ENCODE data around the gene DQX1. TPM values are rescaled to one million over a fixed set of nuclear protein-coding genes. Genes with fewer than 3 reads are reported as not detected.

The DQX1 gene
- total and polyA plus RNA-seq, 2 experiments from 2014 or later: 0.32 to 0.52 TPM

GRCh38 chr2:74528600-74529356 is 2.7 kb upstream of the DQX1 start:
- DNase-seq (ENCODE audit: low spot score): no peak
- peaks cover 18% of the 10 kb centered on the region for H3K79me2 ChIP-seq (replicated peaks; ENCODE audit: insufficient read depth)
- peak overlapping the region; percentile 100 for H3K4me3 Mint-ChIP-seq
- H3K36me3 Mint-ChIP-seq (ENCODE audit: low read depth): peaks cover 52% of the 10 kb centered on the region
- H3K27ac Mint-ChIP-seq: peak overlapping the region; percentile 97
- H3K27me3 ChIP-seq (ENCODE audit: insufficient read depth): no peaks in the 10 kb centered on the region
- peak; percentile 6 for ATAC-seq
- H3F3A ChIP-seq (replicated peaks; ENCODE audit: low read depth): 0 out of 2 replicates have a peak, but pooled peaks cover 12% of the 10 kb centered on the region
- H2AFZ ChIP-seq: peak overlapping the region; percentile 94; the same call in 1 of the 2 replicates
- H3K4me2 ChIP-seq: peak overlapping the region; percentile 98
- no peaks in the 10 kb centered on the region for H3K9me3 Mint-ChIP-seq
- 0 out of 4 replicates have a peak, but pooled peaks of 1 of the 2 experiments have one; percentile 6 for TF ChIP-seq CTCF (conservative IDR thresholded peaks at IDR 0.05; ENCODE audit: low read depth in 2 of 2)
- TF ChIP-seq CREB1 (CRISPR knock-in tag; IDR thresholded peaks at IDR 0.05; ENCODE audit: low read depth): no peak
- peaks cover 18% of the 10 kb centered on the region for H3K27me3 Mint-ChIP-seq (ENCODE audit: insufficient read depth, low read depth, poor library complexity)
- peaks cover 9% of the 10 kb centered on the region; the same call in 1 of the 2 replicates for H4K20me1 ChIP-seq (replicated peaks; ENCODE audit: insufficient read depth)
- H3K36me3 ChIP-seq (ENCODE audit: insufficient read depth): peaks cover 11% of the 10 kb centered on the region
- no peaks in the 10 kb centered on the region for H3K9me2 ChIP-seq (ENCODE audit: insufficient read depth)
- H3K4me1 ChIP-seq (ENCODE audit: insufficient read depth): peaks cover 7% of the 10 kb centered on the region; the same call in 1 of the 2 replicates
- peaks cover 19% of the 10 kb centered on the region for H3K4me1 Mint-ChIP-seq
- H3K27ac ChIP-seq (ENCODE audit: low read depth): peak overlapping the region; percentile 83; the same call in 1 of the 2 replicates
- H3K4me3 ChIP-seq: peak overlapping the region; percentile 100

GRCh38 chr2:74527741-74528140 is 1.7 kb upstream of the DQX1 start:
- no peak for DNase-seq (ENCODE audit: low spot score)
- H3K79me2 ChIP-seq (replicated peaks; ENCODE audit: insufficient read depth): peaks cover 18% of the 10 kb centered on the region
- peaks cover 6% of the 10 kb centered on the region; the same call in 1 of the 2 replicates for H3K27me3 ChIP-seq (ENCODE audit: insufficient read depth)
- Mint-ChIP-seq H3K4me3 (peak overlapping the region; percentile 100), H3K9me3 (no peaks in the 10 kb centered on the region), H3K27ac (no peak overlapping the region), H3K27me3 (ENCODE audit: insufficient read depth, low read depth, poor library complexity) (peaks cover 23% of the 10 kb centered on the region), H3K4me1 (peaks cover 19% of the 10 kb centered on the region), H3K36me3 (ENCODE audit: low read depth) (peaks cover 47% of the 10 kb centered on the region)
- H3K36me3 ChIP-seq (ENCODE audit: insufficient read depth): peaks cover 11% of the 10 kb centered on the region
- H3K4me1 ChIP-seq (ENCODE audit: insufficient read depth): peaks cover 7% of the 10 kb centered on the region; the same call in 1 of the 2 replicates
- no peak overlapping the region for H2AFZ ChIP-seq
- H3K27ac ChIP-seq (ENCODE audit: low read depth): no peak overlapping the region
- H3K4me3 ChIP-seq: no peak overlapping the region; the same call in 1 of the 2 replicates
- H4K20me1 ChIP-seq (replicated peaks; ENCODE audit: insufficient read depth): peaks cover 9% of the 10 kb centered on the region; the same call in 1 of the 2 replicates
- H3K9me2 ChIP-seq (ENCODE audit: insufficient read depth): no peaks in the 10 kb centered on the region
- no peak overlapping the region for H3K4me2 ChIP-seq
- 0 out of 2 replicates have a peak, but pooled peaks cover 12% of the 10 kb centered on the region for H3F3A ChIP-seq (replicated peaks; ENCODE audit: low read depth)
- ATAC-seq: no peak
- TF ChIP-seq STAT1 (IDR thresholded peaks at IDR 0.05; ENCODE audit: unreplicated experiment) (no peak), CREB1 (CRISPR knock-in tag; IDR thresholded peaks at IDR 0.05; ENCODE audit: low read depth) (no peak), EZH2phosphoT487 (IDR thresholded peaks at IDR 0.05; ENCODE audit: unreplicated experiment) (no peak), ZNF462 (CRISPR knock-in tag; IDR thresholded peaks at IDR 0.05) (no peak), POLR2AphosphoS5 (IDR thresholded peaks at IDR 0.05; ENCODE audit: low read depth) (no peak), ETS1 (IDR thresholded peaks at IDR 0.05) (no peak), EZH2 (IDR thresholded peaks at IDR 0.05; ENCODE audit: low read depth, unreplicated experiment) (no peak), JUNB (IDR thresholded peaks at IDR 0.05; ENCODE audit: unreplicated experiment) (no peak)

Data from GM23338 (cell line).